Heart left ventricle (tissue), 16 donors: ENCODE measurements around the gene TM9SF1. TPM values are rescaled to one million over a fixed set of nuclear protein-coding genes. Genes with fewer than 3 reads are reported as not detected.
A peak's percentile ranks its signal among the peaks of the same experiment; 100 is the strongest.

ENCODE experiments used
- ATAC-seq, 4 donors: fragments of 200-7000 bp; cut with Tn5 transposase; one replicate each; pipeline ENCODE4 v1.9.1; 2020 to 2022; ENCODE audit warnings: moderate library complexity in 4 of 4, mild to moderate bottlenecking in 3 of 4, moderate number of reproducible peaks in 1 of 4
- DNase-seq, 5 donors: peaks; one replicate each; pipeline ENCODE4 v3.0.0-alpha.2; 2020
- H3K27ac ChIP-seq, 12 donors: fragments of 200-600 bp; sonication (generic) in 4 of 12; one replicate each; pipeline versions ENCODE4 v1.5.0 to v1.8.0; 2016 to 2022; ENCODE audit warnings: mild to moderate bottlenecking in 2 of 12
- H3K27me3 ChIP-seq, 9 donors: fragments of 200-600 bp; sonication (generic) in 2 of 9; one replicate each; pipeline versions ENCODE4 v1.5.1 to v1.8.0; 2016 to 2022; ENCODE audit warnings: mild to moderate bottlenecking in 3 of 9
- H3K36me3 ChIP-seq, 9 donors: fragments of 200-600 bp; sonication (generic) in 2 of 9; one replicate each; pipeline versions ENCODE4 v1.5.0 to v1.8.0; 2018 to 2022; ENCODE audit warnings: mild to moderate bottlenecking in 2 of 9
- H3K4me1 ChIP-seq, 12 donors: fragments of 200-600 bp; sonication (generic) in 4 of 12; one replicate each; pipeline versions ENCODE4 v1.5.0 to v1.8.0; 2016 to 2022; ENCODE audit warnings: mild to moderate bottlenecking in 3 of 12
- H3K4me3 ChIP-seq, 12 donors: fragments of 200-600 bp; sonication (generic) in 4 of 12; one replicate each; pipeline versions ENCODE4 v1.5.0 to v1.8.0; 2017 to 2022; ENCODE audit warnings: mild to moderate bottlenecking in 9 of 12, moderate library complexity in 4 of 12
- H3K9me3 ChIP-seq, 12 donors: fragments of 200-600 bp; sonication (generic) in 4 of 12; one replicate each; pipeline versions ENCODE4 v1.5.0 to v1.8.0; 2016 to 2022; ENCODE audit warnings: mild to moderate bottlenecking in 1 of 12
- CTCF ChIP-seq, 12 donors: fragments of 200-600 bp; sonication (generic) in 4 of 12; IDR thresholded peaks; one replicate each; pipeline versions ENCODE4 v1.5.0 to v1.8.0; 2018 to 2022; ENCODE audit warnings: antibody characterized with exemption in 12 of 12, mild to moderate bottlenecking in 5 of 12
- POLR2A ChIP-seq, 2 donors: fragments of 450-650 bp; IDR thresholded peaks; one replicate each; pipeline ENCODE4 v1.6.1; 2017; ENCODE audit warnings: antibody characterized with exemption in 2 of 2, mild to moderate bottlenecking in 2 of 2, moderate library complexity in 2 of 2
- whole genome bisulfite sequencing, 4 donors: extraction: QIAGEN DNeasy Blood & Tissue Kit in 2 of 4; methylation state at CpG; one replicate each; pipeline versions ENCODE4 v1.1.5 to v1.1.7; 2013 to 2018; 5-methylcytosine and 5-hydroxymethylcytosine counted together
- intact Hi-C, 10 donors: fragments of 100-400 bp; cut with DNase I; formaldehyde crosslinking; loops; one replicate each; pipeline versions ENCODE4 v1.11.1 to v1.14.2; 2022
- polyA plus RNA-seq, 2 donors: library from polyadenylated mRNA; stranded (reverse); fragments of 200-250 nt; gene quantifications; one replicate each; pipeline ENCODE4 v1.2.3, GENCODE V29; 2013
- total RNA-seq, 9 donors: library from RNA; depleted of rRNA in 2 of 9; stranded (reverse); fragments of >200 nt in 2 of 9; fragmentation: NEBNext Ultra II Directional in 3 of 9; extraction: Animal tissue kit (Norgen Biotek cat#: 25700) in 3 of 9; gene quantifications; one replicate each; pipeline versions ENCODE4 v1.1.0 to v1.2.4, GENCODE V29; 2016 to 2023
- donor health status: ischemic (EF 13 %, LVEDD 7.1; RV severe dilation, severe dysfunction).
- donor health status: healthy with polysubstance abuse.
- donor health status: DM: no; HTN: yes; CAD: no.
- donor health status: DM: no; HTN: no; CAD: no.
- donor health status: ischemic (EF 25% LVEDD 6.9; RV normal size, moderate dysfunction).
- donor health status: ischemic (EF 25% LVEDD 5.7; RV mildly dilated, moderate dysfunction).
- donor health status: healthy.
- donor health status: DM: yes; HTN: yes; CAD: no.
- donor health status: ischemic (EF 35%, LVEDD 5.7; RV mildly dilated, moderate dysfunction).
- donor health status: nonischemic (EF 11% LVEDD 7.7; RV severe dilation, severe dysfunction).
- donor health status: DM: yes; HTN: yes; CAD: no.
- donor health status: PGD.
- donor health status: ischemic (EF 29% LVEDD 5.4; RV normal size, mild dysfunction).
- donor health status: nonischemic (EF 23%, LVEDD 6.1; RV moderate dilation, normal function).

TM9SF1 gene
- total and polyA plus RNA-seq, 11 donors: 6.1 to 52.8 (median 26.3) TPM

- DNase-seq (peak in 2 of 5 donors; percentile 17 to 64), ATAC-seq (peak; percentile 45 to 72 (median 64))
- peaks cover 0 to 17% (median 9%) of the 10 kb centered on the region in 12 donors for H3K4me1 ChIP-seq
- H3K27me3 ChIP-seq: no peaks in the 10 kb centered on the region
- intact Hi-C loops: no loop called here
- peaks cover 4 to 98% (median 78%) of the 10 kb centered on the region in 9 donors for H3K36me3 ChIP-seq
- peak overlapping the region; percentile 45 to 86 (median 68) for H3K27ac ChIP-seq
- H3K4me3 ChIP-seq: no peak overlapping the region
- WGBS, 4 donors: 59 to 82% (median 71%) methylated on average over 18 of the region's 18 CpGs
- no peaks in the 10 kb centered on the region for H3K9me3 ChIP-seq
- TF ChIP-seq POLR2A (IDR thresholded peaks at IDR 0.05): no peak
- TF ChIP-seq CTCF (IDR thresholded peaks at IDR 0.05): no peak
Observed at GRCh38 chr14:24179961-24180796, 15.1 kb downstream of the TM9SF1 start.

DNA sequence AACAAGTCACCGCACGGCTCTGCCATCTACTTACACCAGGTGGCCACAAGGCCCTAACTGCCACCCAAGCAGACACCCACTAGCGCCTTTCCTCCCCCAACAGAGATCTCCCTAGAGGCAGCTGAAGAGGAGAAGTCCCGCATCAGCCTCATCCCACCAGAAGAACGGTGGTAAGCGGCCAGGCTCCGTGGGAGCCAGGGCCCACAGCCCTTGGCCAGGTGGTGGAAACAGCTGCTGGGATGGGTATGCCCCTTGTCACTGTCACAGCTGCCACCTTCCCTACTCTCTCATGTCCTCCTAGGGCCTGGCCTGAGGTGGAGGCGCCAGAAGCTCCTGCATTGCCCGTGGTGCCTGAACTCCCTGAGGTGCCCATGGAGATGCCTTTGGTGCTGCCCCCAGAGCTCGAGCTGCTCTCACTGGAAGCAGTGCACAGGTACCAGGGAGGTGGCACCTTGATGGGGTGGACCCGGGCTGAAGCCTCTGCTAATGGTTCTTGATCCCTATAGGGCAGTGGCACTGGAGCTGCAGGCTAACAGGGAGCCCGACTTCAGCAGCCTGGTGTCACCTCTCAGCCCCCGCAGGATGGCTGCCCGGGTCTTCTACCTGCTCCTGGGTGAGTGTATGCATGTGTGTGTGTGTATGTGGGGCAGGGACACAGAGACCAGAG is 15.8 kb downstream of the TM9SF1 start:
- DNase-seq (no peak), ATAC-seq (peak in 3 of 4 donors; percentile 3 to 17 (median 16))
- Histone ChIP-seq H3K9me3 (no peaks in the 10 kb centered on the region), H3K4me1 (peaks cover 0 to 17% (median 9%) of the 10 kb centered on the region in 12 donors), H3K4me3 (no peak overlapping the region), H3K27me3 (no peaks in the 10 kb centered on the region), H3K36me3 (peaks cover 4 to 95% (median 71%) of the 10 kb centered on the region in 9 donors), H3K27ac (peak overlapping the region; percentile 45 to 86 (median 68))
- intact Hi-C loops: no loop called here
- TF ChIP-seq CTCF (IDR thresholded peaks at IDR 0.05): no peak
- no peak for TF ChIP-seq POLR2A (IDR thresholded peaks at IDR 0.05)
- WGBS, 4 donors: 86 to 92% (median 89%) methylated on average over 8 to 14 of the region's 14 CpGs

DNA sequence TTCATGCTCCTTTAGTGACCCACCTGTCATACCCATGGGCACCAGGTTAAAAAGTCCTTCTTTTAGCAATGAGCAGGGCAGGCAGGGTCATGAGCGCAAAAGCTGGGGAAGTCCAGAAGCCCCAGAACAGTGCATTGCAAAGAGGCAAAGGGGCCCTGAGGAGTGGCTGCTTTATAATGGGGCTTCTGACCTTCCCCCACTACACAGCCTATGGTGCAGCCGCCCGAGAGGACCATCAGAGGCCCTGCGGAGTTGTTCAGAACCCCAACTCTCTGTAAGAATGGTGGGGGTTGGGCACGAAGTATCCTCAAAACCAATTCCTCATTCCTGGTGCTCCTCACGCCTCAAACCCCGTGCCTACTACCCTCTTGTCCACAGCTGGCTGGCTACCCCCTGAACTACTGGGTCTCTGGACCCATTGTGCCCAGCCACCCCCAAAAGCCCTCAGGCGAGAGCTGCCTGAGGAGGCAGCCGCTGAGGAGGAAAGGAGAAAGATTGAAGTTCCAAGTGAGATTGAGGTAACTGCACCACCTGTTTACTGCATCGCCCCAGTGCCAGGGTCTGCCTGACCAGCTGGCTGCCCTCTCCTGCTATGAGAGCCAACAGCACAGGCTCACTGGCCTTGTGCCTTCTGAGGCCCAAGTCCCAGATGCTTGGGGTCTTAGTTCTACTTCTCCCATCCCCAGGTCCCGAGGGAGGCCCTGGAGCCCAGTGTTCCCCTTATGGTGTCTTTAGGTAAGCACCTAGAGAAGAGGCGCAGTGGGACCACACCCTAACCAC is 16.7 kb downstream of the TM9SF1 start:
- ATAC-seq (no peak), DNase-seq (no peak)
- intact Hi-C loops: no loop called here
- no peaks in the 10 kb centered on the region for H3K27me3 ChIP-seq
- TF ChIP-seq POLR2A (IDR thresholded peaks at IDR 0.05) (no peak), CTCF (IDR thresholded peaks at IDR 0.05) (no peak)
- peaks cover 0 to 17% (median 9%) of the 10 kb centered on the region in 12 donors for H3K4me1 ChIP-seq
- WGBS, 4 donors: 87 to 95% (median 92%) methylated on average over 11 to 12 of the region's 12 CpGs
- peaks cover 0 to 94% (median 63%) of the 10 kb centered on the region in 9 donors for H3K36me3 ChIP-seq
- H3K4me3 ChIP-seq: no peak overlapping the region
- no peaks in the 10 kb centered on the region for H3K9me3 ChIP-seq
- H3K27ac ChIP-seq: peak overlapping the region in 2 of 12 donors; percentile 53 to 86
